ENCODE data around the gene SPC24. TPM values are rescaled to one million over a fixed set of nuclear protein-coding genes. Genes with fewer than 3 reads are reported as not detected.
A peak's percentile ranks its signal among the peaks of the same experiment; 100 is the strongest.
"Not testable (repeated sequence)": the region's sequence is repeated elsewhere in the genome, so short reads cannot be mapped to it uniquely, and the experiment has no call there.

Gene SPC24
- total and polyA plus RNA-seq, 2 of the 4 experiments (the other 2 are of a cell fraction): 12.2 to 97.5 TPM

DNA sequence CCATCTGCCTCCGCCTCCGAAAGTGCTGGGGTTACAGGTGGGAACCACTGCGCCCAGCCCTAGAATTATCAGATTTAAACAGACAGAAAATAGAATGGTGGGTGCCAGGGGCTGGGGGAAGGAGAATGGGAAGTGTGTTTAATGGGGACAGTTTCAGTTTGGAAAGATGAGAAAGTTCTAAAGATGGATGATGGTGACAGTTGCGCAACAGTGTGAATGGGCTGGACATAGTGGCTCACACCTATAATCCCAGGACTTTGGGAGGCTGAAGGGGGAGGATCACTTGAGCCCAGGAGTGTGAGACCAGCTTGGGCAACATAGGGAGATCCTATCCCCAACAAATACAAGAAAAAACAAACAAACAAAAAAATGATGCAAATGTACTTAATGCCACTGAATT lies 25.9 kb upstream of the SPC24 start:
- POLR2A ChIA-PET (ENCODE audit: unreplicated experiment): no interaction called here
- H4K20me1 ChIP-seq (ENCODE audit: insufficient read depth, low read length): peaks cover 7% of the 10 kb centered on the region; the same call in 1 of the 2 replicates
- H3K36me3 ChIP-seq (ENCODE audit: control insufficient read depth, insufficient read depth, low read length): peaks cover 68% of the 10 kb centered on the region
- no peak overlapping the region for H3K4me3 ChIP-seq (ENCODE audit: insufficient read depth, low read depth, low read length)
- H3K14ac ChIP-seq (replicated peaks; ENCODE audit: low read depth, low read length): no peak overlapping the region
- TF ChIP-seq CEBPB (IDR thresholded peaks at IDR 0.05; ENCODE audit: low read depth, low read length): peak; percentile 96
- no peak for TF ChIP-seq MAZ (IDR thresholded peaks at IDR 0.05; ENCODE audit: borderline replicate concordance, low read depth, low read length)
- in situ Hi-C loops (cut with MboI; ENCODE audit: low sequenced_read_pairs) (no loop called here), dilution Hi-C loops (cut with HindIII; ENCODE audit: low sequenced_read_pairs, unreplicated experiment) (no loop called here), intact Hi-C loops (cut with micrococcal nuclease) (no loop called here)
- no peak overlapping the region for H3K9ac ChIP-seq (ENCODE audit: low read depth, low read length)
- H2BK20ac ChIP-seq (ENCODE audit: low read depth, low read length): no peak overlapping the region
- no peak overlapping the region for H3K56ac ChIP-seq (ENCODE audit: extremely low read depth, insufficient read depth, low read length)
- peaks cover 45 to 83% of the 10 kb centered on the region in 2 experiments for H3K79me1 ChIP-seq (ENCODE audit: low read depth in 1 of 2, low read length in 2 of 2)
- no peak overlapping the region for H4K5ac ChIP-seq (ENCODE audit: low read depth, low read length)
- no peak for DNase-seq
- H3K27me3 ChIP-seq (ENCODE audit: control insufficient read depth, insufficient read depth, low read length): no peaks in the 10 kb centered on the region
- ATAC-seq (ENCODE audit: low read depth): no peak
- H2AFZ ChIP-seq (replicated peaks; ENCODE audit: low read length, poor library complexity): no peak overlapping the region
- H3K27ac ChIP-seq (ENCODE audit: insufficient read depth, low read length): no peak overlapping the region
- 100% methylated on average over 2 of the region's 4 CpGs; no CpG with 5 or more reads in 1 of the 2 experiments for WGBS, 2 experiments (ENCODE audit: extremely low coverage in 2 of 2, insufficient read length in 1 of 2)
- no peak overlapping the region for H3K23ac ChIP-seq (ENCODE audit: low read depth, low read length)
- no peak overlapping the region for H3K4me2 ChIP-seq (ENCODE audit: low read depth, low read length)
- H2BK5ac ChIP-seq (ENCODE audit: low read depth, low read length, poor library complexity, severe bottlenecking): no peak overlapping the region
- H4K8ac ChIP-seq (ENCODE audit: low read depth in 2 of 2, low read length in 2 of 2): no peak overlapping the region
- no peaks in the 10 kb centered on the region for H3K9me3 ChIP-seq (ENCODE audit: control insufficient read depth, insufficient read depth, low read length)
- CTCF ChIA-PET: no interaction called here
- 0 out of 2 replicates have a peak, but pooled peaks cover 1% of the 10 kb centered on the region for H3K4me1 ChIP-seq (ENCODE audit: control insufficient read depth, insufficient read depth, low read length)
- no peak overlapping the region for H2AK5ac ChIP-seq (ENCODE audit: low read depth, low read length)
- peaks cover 8% of the 10 kb centered on the region for H3K9me1 ChIP-seq (ENCODE audit: insufficient read depth, low read length)
- no peak overlapping the region for H2BK15ac ChIP-seq (ENCODE audit: low read depth, low read length)
- H3K18ac ChIP-seq (ENCODE audit: low read depth, low read length): no peak overlapping the region
- BruUV-seq (replicated peaks): no TSS peak
- no peak overlapping the region for H2BK120ac ChIP-seq (ENCODE audit: low read depth, low read length)
- no peak overlapping the region for H3K4ac ChIP-seq (ENCODE audit: low read depth, low read length)
- H4K91ac ChIP-seq (ENCODE audit: insufficient read depth, low read depth, low read length): no peak overlapping the region
- no peak overlapping the region for H2AK9ac ChIP-seq (replicated peaks; ENCODE audit: low read depth, low read length, poor library complexity)

GRCh38 chr19:11180975-11181374 lies 25.4 kb upstream of the SPC24 start:
- H2BK20ac ChIP-seq (ENCODE audit: low read depth, low read length); H3K4me2 ChIP-seq (ENCODE audit: low read depth, low read length); H4K20me1 ChIP-seq (ENCODE audit: insufficient read depth, low read length); DNase-seq; H4K8ac ChIP-seq (ENCODE audit: low read depth in 2 of 2, low read length in 2 of 2); H3K9me3 ChIP-seq (ENCODE audit: control insufficient read depth, insufficient read depth, low read length); H3K4me1 ChIP-seq (ENCODE audit: control insufficient read depth, insufficient read depth, low read length); H3K14ac ChIP-seq (replicated peaks; ENCODE audit: low read depth, low read length); H2AFZ ChIP-seq (replicated peaks; ENCODE audit: low read length, poor library complexity); intact Hi-C loops (cut with micrococcal nuclease); H3K9ac ChIP-seq (ENCODE audit: low read depth, low read length); H3K18ac ChIP-seq (ENCODE audit: low read depth, low read length); H3K4me3 ChIP-seq (ENCODE audit: insufficient read depth, low read depth, low read length); H2BK120ac ChIP-seq (ENCODE audit: low read depth, low read length); ATAC-seq (ENCODE audit: low read depth); CTCF ChIA-PET; H2BK15ac ChIP-seq (ENCODE audit: low read depth, low read length); H3K9me1 ChIP-seq (ENCODE audit: insufficient read depth, low read length); dilution Hi-C loops (cut with HindIII; ENCODE audit: low sequenced_read_pairs, unreplicated experiment); POLR2A ChIA-PET (ENCODE audit: unreplicated experiment); H4K91ac ChIP-seq (ENCODE audit: insufficient read depth, low read depth, low read length); H3K4ac ChIP-seq (ENCODE audit: low read depth, low read length); H4K5ac ChIP-seq (ENCODE audit: low read depth, low read length); in situ Hi-C loops (cut with MboI; ENCODE audit: low sequenced_read_pairs); H3K27me3 ChIP-seq (ENCODE audit: control insufficient read depth, insufficient read depth, low read length); H3K27ac ChIP-seq (ENCODE audit: insufficient read depth, low read length); H2AK5ac ChIP-seq (ENCODE audit: low read depth, low read length); H3K23ac ChIP-seq (ENCODE audit: low read depth, low read length); H2AK9ac ChIP-seq (replicated peaks; ENCODE audit: low read depth, low read length, poor library complexity); BruUV-seq (replicated peaks); H2BK5ac ChIP-seq (ENCODE audit: low read depth, low read length, poor library complexity, severe bottlenecking); H3K56ac ChIP-seq (ENCODE audit: extremely low read depth, insufficient read depth, low read length): not testable (repeated sequence)
- WGBS, 2 experiments (ENCODE audit: extremely low coverage in 2 of 2, insufficient read length in 1 of 2): 80% methylated on average over 2 of the region's 8 CpGs; no CpG with 5 or more reads in 1 of the 2 experiments
- peaks cover 47 to 87% of the 10 kb centered on the region in 2 experiments for H3K79me1 ChIP-seq (ENCODE audit: low read depth in 1 of 2, low read length in 2 of 2)
- H3K36me3 ChIP-seq (ENCODE audit: control insufficient read depth, insufficient read depth, low read length): peaks cover 73% of the 10 kb centered on the region
